ENCODE results near the gene RTKN2.

Gene RTKN2

GRCh38 chr10:62172465-62172864, 96.2 kb downstream of the RTKN2 start:
- no peak for DNase-seq (ENCODE audit: low read depth)

DNA sequence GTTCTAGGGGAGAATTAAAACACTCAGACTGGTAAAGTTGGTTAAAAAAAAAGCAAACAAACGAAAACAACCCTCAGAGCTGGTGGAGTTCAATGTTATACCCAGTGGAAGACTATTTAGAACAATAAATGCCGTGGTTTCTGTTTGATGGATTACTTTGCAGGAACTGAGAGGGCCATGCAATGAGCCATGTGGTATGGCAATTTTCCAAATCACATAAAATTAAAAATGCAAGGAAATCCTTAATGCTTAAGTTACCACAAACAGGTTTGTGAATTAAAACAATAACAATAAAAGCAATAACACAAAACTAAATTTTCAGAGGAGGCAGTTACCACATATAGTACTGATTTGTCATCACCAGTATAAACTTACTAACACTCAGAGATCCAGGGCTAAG, 96.9 kb downstream of the RTKN2 start:
- DNase-seq (ENCODE audit: low read depth), result no peak

GRCh38 chr10:62170732-62171131, 97.9 kb downstream of the RTKN2 start:
- DNase-seq (ENCODE audit: low read depth), result no peak

DNA sequence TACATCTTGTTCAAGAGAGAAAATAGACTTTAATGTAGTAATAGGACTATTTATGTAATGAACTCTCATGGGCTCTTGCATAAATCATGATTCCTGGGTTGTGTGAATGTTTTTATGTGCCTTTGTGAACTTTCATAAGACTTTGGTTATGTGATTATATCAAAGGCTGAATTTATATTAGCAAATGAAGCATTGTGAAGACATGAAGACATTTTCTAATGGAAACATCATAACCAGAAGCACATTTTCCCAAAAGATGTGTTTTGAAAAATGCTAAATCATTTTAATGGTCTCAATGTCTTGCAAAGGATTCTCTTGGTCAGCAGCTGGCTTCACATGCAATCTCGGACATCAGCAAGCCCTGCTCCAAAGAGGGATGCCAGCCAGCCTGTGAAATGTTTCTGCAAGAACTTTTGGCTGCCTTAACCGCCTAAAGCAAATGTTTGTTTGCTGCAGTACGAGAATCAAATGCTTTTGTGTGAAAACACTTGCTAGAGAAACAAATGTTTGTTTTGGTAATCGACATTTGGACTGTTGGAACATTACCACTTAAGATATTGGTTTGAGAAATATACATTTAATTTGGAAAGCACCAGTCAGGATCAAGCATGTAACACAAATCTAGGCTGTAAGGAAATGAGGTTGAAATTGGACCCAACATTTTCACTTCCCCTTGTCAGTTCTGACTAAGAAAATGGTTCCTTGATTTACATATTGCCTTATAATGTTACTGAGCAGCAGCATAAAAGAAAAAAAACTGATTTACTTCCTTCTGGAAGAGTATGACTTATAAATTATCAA, 102.1 kb downstream of the RTKN2 start:
- DNase-seq (ENCODE audit: low read depth), result peak; percentile 76

- DNase-seq (ENCODE audit: low read depth), result no peak
These were observed 102.8 kb downstream of the RTKN2 start for GRCh38 chr10:62165803-62166202.

- no peak for DNase-seq (ENCODE audit: low read depth)
These were observed 105.6 kb downstream of the RTKN2 start for GRCh38 chr10:62163024-62163423.

- DNase-seq (ENCODE audit: low read depth), result no peak
These were observed 106.2 kb downstream of the RTKN2 start for GRCh38 chr10:62162261-62162981.

DNA sequence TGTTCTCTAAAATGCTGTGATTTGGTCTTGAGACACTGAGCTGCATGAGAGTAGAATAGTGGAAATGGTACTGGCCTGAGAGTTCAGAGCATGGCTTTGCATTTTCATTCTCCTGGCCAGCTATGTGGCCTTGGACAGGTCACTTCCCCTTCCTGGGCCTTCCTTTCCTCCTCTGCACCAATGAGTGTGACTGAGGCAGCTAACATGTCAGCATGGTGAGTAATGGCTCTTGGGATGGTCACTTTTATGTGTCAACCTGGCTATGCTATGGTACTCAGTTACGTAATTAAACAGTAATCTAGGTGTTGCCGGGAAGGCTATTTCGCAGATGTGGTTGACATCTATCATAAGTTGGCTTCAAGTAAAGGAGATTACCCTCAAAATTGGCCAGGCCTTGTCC, 109.3 kb downstream of the RTKN2 start:
- DNase-seq (ENCODE audit: low read depth), result no peak

GRCh38 chr10:62157601-62158000, 111.0 kb downstream of the RTKN2 start:
- no peak for DNase-seq (ENCODE audit: low read depth)

DNA sequence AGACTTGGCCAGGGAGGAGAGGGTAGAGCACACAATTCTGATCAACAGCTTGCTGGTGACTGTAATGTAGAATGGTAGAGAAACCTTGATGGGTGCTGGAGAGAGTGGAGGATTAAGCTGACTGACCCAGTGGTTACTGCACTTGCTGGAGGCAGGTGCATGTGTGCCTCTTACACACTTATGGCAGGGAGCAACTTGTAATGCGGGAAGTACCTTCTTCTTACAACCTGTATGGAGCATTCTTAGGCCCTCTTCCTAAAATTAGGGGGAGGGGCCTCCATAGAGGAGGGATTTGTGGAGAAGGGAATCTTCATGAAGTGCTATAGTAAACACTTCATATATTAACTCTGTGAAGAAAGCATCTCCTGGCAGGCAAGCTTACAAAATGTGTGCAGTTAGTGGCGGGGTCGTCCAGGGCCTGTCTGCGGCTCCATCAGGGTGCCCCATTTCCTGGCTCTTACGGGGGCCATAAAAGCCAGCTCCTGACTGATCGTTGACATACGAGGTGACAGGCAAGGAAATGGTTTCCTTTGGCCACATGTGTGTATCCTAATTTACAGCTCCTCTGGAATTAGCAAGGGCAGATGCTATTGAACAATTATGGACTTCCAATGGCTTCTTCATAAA, 113.5 kb downstream of the RTKN2 start:
- DNase-seq (ENCODE audit: low read depth), result no peak

- no peak for DNase-seq (ENCODE audit: low read depth)
These were observed 114.4 kb downstream of the RTKN2 start for GRCh38 chr10:62154231-62154630.

DNA sequence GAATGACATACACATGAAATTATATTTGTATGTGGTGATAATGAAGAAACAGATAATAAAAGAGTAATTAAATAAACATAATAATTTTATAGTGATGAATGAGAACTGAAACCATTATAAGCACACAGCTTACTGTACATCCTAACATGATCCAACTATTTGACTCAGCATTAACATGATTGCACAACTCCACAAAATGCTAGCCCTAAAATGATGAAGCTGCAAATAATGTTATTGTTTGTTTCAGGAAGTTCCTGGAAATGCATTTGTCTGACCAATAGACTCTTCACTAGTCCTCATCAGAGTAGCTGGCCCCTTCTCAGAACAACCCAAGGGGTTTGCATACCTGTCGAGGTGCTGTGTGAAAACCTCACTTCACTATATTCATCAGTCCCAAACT, 115.5 kb downstream of the RTKN2 start:
- DNase-seq (ENCODE audit: low read depth), result peak; percentile 75

DNA sequence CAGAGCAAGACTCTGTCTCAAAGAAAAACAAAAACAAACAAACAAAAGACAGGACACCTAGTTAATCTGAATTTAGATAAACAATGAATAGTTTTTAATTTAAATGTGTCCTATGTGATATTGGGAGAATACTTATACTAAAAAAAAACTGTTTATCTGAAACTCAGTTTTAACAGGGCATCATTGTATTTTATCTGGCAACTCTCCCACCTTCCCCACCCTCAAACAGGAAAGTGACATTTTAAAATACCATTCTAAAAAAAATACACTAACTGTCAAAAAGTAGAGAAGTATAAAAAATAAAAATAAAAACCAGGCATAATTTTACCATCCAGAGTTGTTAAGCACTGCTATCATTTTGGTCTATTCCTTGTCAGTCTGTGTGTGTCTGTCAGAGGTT, 119.0 kb downstream of the RTKN2 start:
- DNase-seq (ENCODE audit: low read depth), result no peak

DNA sequence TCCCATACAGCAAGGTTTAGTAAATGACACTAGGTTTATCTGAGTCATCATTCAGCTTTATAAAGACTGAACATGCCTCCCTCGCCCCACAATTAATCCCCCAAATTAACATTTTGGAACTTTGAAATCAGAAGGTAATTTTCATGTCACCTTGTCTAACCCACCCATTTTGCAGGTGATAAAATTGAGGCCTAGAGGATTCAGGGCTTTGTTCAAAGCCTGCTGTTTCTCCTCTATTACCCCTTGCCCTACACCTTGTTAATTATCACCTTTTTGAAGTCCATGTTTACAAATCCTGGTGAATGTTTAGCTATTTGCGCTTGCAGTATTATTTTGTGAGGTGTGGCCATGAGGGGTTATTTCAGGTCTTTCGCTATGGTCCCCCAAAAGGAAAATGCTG, 120.5 kb downstream of the RTKN2 start:
- DNase-seq (ENCODE audit: low read depth), result no peak

GRCh38 chr10:62147425-62147824, 121.2 kb downstream of the RTKN2 start:
- DNase-seq (ENCODE audit: low read depth), result no peak

DNA sequence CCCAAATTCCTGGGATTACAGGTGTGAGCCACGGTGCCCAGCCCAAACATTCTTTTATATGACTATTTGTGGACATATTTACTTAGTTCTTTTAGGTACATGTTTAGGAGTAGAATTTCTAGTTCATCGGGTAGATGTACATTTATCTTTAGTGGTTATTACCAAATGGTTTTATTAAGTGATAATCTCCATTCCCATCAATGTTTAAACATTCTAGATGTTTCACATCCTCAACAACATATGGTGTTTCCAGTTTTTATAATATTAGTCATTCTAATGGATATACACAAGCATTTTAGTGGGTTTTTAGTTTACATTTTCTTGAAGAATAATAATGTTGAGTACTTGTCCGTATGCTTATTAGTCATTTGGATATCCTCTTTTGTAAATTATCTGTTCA, 131.7 kb downstream of the RTKN2 start:
- no peak for DNase-seq (ENCODE audit: low read depth)

DNA sequence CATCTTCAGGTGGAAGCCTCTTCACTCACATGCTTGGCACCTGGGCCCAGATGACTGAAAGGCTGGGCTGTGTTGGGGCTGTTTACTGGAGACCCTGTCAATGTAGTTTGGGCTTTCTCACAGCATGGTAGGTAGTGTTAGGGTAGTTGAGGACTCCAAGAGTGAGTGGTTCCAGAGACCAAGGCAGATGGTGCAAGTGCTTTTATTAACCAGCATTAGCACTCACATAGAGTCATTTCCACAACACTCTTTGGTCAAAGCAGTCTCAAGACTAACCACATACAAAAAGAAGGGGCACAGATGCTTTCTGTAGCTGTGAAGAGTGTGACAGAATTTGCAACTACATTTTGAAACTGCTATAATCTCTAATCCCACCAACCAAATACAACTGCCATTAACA, 135.0 kb downstream of the RTKN2 start:
- no peak for DNase-seq (ENCODE audit: low read depth)

Measured in stromal cell of bone marrow (primary cell).